Keratinocyte (primary cell): Measurements from ENCODE around the gene PCBP1. TPM values are rescaled to one million over a fixed set of nuclear protein-coding genes. Genes with fewer than 3 reads are reported as not detected.

Source experiments
- DNase-seq: peaks from one replicate; pipeline ENCODE4 v3.0.0-alpha.2; 2011; ENCODE audit warnings: low read depth, missing footprints, low spot score
- FAIRE-seq: peaks from 2 replicates; lab custom pipeline; 2011; peaks lifted over from hg19 to GRCh38; lab: Jason Lieb, UNC
- H2AFZ ChIP-seq: 2 replicates; pipeline ENCODE4 v1.6.0; 2012; ENCODE audit warnings: low read length, control low read depth, inconsistent platforms; ENCODE audit not compliant: control insufficient read depth
- H3K27ac ChIP-seq: 2 replicates; pipeline ENCODE4 v1.5.1; 2011; ENCODE audit warnings: low read length; ENCODE audit not compliant: control insufficient read depth, insufficient read depth
- H3K27me3 ChIP-seq: 3 replicates; pipeline ENCODE4 v1.6.0; 2011; ENCODE audit warnings: low read length; ENCODE audit not compliant: control insufficient read depth, insufficient read depth; ENCODE audit errors: extremely low read depth
- H3K36me3 ChIP-seq, 2 experiments: 2 replicates in 1 of 2; 3 replicates in 1 of 2; pipeline ENCODE4 v1.5.1; 2011; ENCODE audit warnings: low read length in 2 of 2, mild to moderate bottlenecking in 1 of 2; ENCODE audit not compliant: control insufficient read depth in 2 of 2, insufficient read depth in 2 of 2; ENCODE audit errors: extremely low read depth in 1 of 2
- H3K4me1 ChIP-seq: 3 replicates; pipeline ENCODE4 v1.5.1; 2011; ENCODE audit warnings: low read length; ENCODE audit not compliant: control insufficient read depth, insufficient read depth; ENCODE audit errors: extremely low read depth
- H3K4me2 ChIP-seq: 3 replicates; pipeline ENCODE4 v1.6.0; 2011; ENCODE audit warnings: low read depth, low read length; ENCODE audit not compliant: control insufficient read depth, insufficient read depth; ENCODE audit errors: extremely low read depth
- H3K4me3 ChIP-seq, 3 experiments: fragments of 200-600 bp in 1 of 3; sonication (generic) in 1 of 3; 2 replicates in 2 of 3; 3 replicates in 1 of 3; pipeline ENCODE4 v1.5.1; 2011 to 2016; ENCODE audit warnings: low read length in 3 of 3, mild to moderate bottlenecking in 3 of 3, control low read depth in 2 of 3, inconsistent platforms in 1 of 3, low read depth in 1 of 3, mixed read lengths in 1 of 3, mixed run types in 1 of 3, moderate library complexity in 1 of 3; ENCODE audit not compliant: control insufficient read depth in 2 of 3, insufficient read depth in 2 of 3; ENCODE audit errors: extremely low read depth in 1 of 3
- H3K79me2 ChIP-seq: 2 replicates; pipeline ENCODE4 v1.6.0; 2012; ENCODE audit warnings: low read length; ENCODE audit not compliant: control insufficient read depth, insufficient read depth
- H3K9ac ChIP-seq: 3 replicates; pipeline ENCODE4 v1.6.0; 2011; ENCODE audit warnings: low read length; ENCODE audit not compliant: control insufficient read depth, insufficient read depth; ENCODE audit errors: extremely low read depth
- H3K9me1 ChIP-seq: 3 replicates; pipeline ENCODE4 v1.6.0; 2011; ENCODE audit warnings: low read length; ENCODE audit not compliant: control insufficient read depth, insufficient read depth; ENCODE audit errors: extremely low read depth
- H3K9me3 ChIP-seq: 2 replicates; pipeline ENCODE4 v1.5.1; 2012; ENCODE audit warnings: low read depth, low read length; ENCODE audit not compliant: control insufficient read depth
- H4K20me1 ChIP-seq: 3 replicates; pipeline ENCODE4 v1.6.0; 2011; ENCODE audit warnings: low read length; ENCODE audit not compliant: control insufficient read depth, insufficient read depth; ENCODE audit errors: extremely low read depth
- EZH2 ChIP-seq: IDR thresholded peaks from one replicate; pipeline ENCODE4 v1.6.1; 2012; ENCODE audit warnings: inconsistent platforms, mild to moderate bottlenecking, low read length, moderate library complexity
- dilution Hi-C: fragments of 300-500 bp; cut with MboI; formaldehyde crosslinking; loops from one replicate; pipeline ENCODE4 v1.7.0; 2020; ENCODE audit warnings: low sequenced_read_pairs; ENCODE audit not compliant: extremely low pct_ligation_motif_present
- polyA plus RNA-seq, 5 experiments: library from polyadenylated mRNA; depleted of rRNA in 3 of 5; stranded (reverse) in 3 of 5; stranded (forward) in 1 of 5; unstranded in 1 of 5; fragments of >200 nt; gene quantifications; 1 replicate in 1 of 5; 2 replicates in 3 of 5; 3 replicates in 1 of 5; pipeline versions ENCODE4 v1.2.1 to v1.2.3, GENCODE V29; 2011 to 2012; ENCODE audit warnings: missing spikeins in 2 of 5, low read depth in 1 of 5, low replicate concordance in 1 of 5
- TF ChIP-seq, protein P1 (sequence below), 3 experiments: IDR thresholded peaks in 1 of 3; conservative IDR thresholded peaks in 1 of 3; optimal IDR thresholded peaks in 1 of 3; 2 replicates in 2 of 3; 3 replicates in 1 of 3; pipeline versions ENCODE3 to v1.5.1; 2011; ENCODE audit warnings: low read length in 3 of 3, mild to moderate bottlenecking in 3 of 3, moderate library complexity in 2 of 3, control low read depth in 1 of 3, inconsistent platforms in 1 of 3; ENCODE audit not compliant: insufficient read depth in 2 of 3; ENCODE audit errors: extremely low read depth in 1 of 3

Gene PCBP1
- polyA plus RNA-seq, 1 donor (not counting 4 experiments of a cell fraction or from before 2014, with no cell fraction given): 86.8 TPM

DNA sequence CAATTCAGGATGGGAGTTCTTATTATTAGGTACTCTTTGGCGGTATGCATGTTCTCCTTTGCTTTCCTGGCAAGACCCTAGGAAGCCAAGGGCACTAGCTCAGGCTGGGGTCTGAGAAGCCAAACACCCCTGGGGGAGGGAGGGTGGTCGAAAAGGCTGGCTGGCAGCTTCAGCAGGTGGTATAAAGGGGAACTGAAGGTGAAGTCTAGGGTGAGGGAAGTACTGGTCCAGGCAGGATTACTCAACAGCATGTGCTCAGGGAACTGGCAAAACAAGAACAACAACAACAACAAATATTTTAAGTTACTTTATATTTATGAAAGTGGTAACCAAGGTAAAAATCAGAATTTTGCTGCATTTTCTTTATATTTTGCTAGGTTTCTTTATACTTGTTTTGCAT lies 40.7 kb upstream of the PCBP1 start:
- no peaks in the 10 kb centered on the region for H3K79me2 ChIP-seq
- FAIRE-seq: no peak
- H3K4me1 ChIP-seq: peaks cover 13% of the 10 kb centered on the region
- H3K9me1 ChIP-seq: peaks cover 2% of the 10 kb centered on the region
- TF ChIP-seq, protein P1, sequence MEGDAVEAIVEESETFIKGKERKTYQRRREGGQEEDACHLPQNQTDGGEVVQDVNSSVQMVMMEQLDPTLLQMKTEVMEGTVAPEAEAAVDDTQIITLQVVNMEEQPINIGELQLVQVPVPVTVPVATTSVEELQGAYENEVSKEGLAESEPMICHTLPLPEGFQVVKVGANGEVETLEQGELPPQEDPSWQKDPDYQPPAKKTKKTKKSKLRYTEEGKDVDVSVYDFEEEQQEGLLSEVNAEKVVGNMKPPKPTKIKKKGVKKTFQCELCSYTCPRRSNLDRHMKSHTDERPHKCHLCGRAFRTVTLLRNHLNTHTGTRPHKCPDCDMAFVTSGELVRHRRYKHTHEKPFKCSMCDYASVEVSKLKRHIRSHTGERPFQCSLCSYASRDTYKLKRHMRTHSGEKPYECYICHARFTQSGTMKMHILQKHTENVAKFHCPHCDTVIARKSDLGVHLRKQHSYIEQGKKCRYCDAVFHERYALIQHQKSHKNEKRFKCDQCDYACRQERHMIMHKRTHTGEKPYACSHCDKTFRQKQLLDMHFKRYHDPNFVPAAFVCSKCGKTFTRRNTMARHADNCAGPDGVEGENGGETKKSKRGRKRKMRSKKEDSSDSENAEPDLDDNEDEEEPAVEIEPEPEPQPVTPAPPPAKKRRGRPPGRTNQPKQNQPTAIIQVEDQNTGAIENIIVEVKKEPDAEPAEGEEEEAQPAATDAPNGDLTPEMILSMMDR (optimal IDR thresholded peaks at IDR 0.05 in 1 of 3, IDR thresholded peaks at IDR 0.05 in 1 of 3, conservative IDR thresholded peaks at IDR 0.05 in 1 of 3; ENCODE audit: extremely low read depth in 1 of 3, insufficient read depth in 2 of 3, low read length in 3 of 3): no peak
- TF ChIP-seq EZH2: no peak
- H3K4me2 ChIP-seq: no peak overlapping the region
- dilution Hi-C loops: no loop called here
- no peak overlapping the region for H3K4me3 ChIP-seq
- no peak overlapping the region for H2AFZ ChIP-seq
- H3K27ac ChIP-seq: no peak overlapping the region
- H3K36me3 ChIP-seq: peaks cover 0 to 7% of the 10 kb centered on the region in 2 experiments
- H3K9me3 ChIP-seq: no peaks in the 10 kb centered on the region
- no peak for DNase-seq
- no peaks in the 10 kb centered on the region for H3K27me3 ChIP-seq
- no peaks in the 10 kb centered on the region for H4K20me1 ChIP-seq
- no peak overlapping the region for H3K9ac ChIP-seq

DNA sequence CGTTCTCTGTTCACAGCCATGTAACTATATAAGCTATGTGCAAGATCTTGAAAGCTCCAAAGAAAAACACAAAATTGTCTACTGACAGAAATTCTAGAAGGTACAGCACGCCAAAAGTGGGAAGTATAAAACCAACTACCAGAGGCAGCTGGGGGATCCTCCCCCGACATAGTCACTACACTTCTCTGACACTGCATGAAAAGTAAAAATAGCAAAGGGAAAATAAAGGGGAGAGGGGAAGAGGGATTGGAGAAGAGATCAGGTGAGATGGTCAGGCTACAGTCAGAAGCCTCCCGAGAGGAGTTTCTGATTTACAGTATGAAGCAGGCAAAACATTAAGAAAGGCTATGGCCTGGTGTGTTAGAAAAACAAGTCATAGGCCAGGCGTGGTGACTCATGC lies 39.8 kb upstream of the PCBP1 start:
- Histone ChIP-seq H3K27me3 (no peaks in the 10 kb centered on the region), H4K20me1 (no peaks in the 10 kb centered on the region), H3K9ac (no peak overlapping the region), H3K9me1 (peaks cover 2% of the 10 kb centered on the region), H3K4me2 (no peak overlapping the region), H2AFZ (no peak overlapping the region), H3K27ac (no peak overlapping the region), H3K9me3 (no peaks in the 10 kb centered on the region), H3K79me2 (no peaks in the 10 kb centered on the region), H3K4me1 (peaks cover 11% of the 10 kb centered on the region), H3K36me3 (peaks cover 0 to 7% of the 10 kb centered on the region in 2 experiments), H3K4me3 (no peak overlapping the region)
- DNase-seq (no peak), FAIRE-seq (no peak)
- no peak for TF ChIP-seq EZH2
- TF ChIP-seq, protein P1 (optimal IDR thresholded peaks at IDR 0.05 in 1 of 3, IDR thresholded peaks at IDR 0.05 in 1 of 3, conservative IDR thresholded peaks at IDR 0.05 in 1 of 3; ENCODE audit: extremely low read depth in 1 of 3, insufficient read depth in 2 of 3, low read length in 3 of 3): no peak
- dilution Hi-C loops: no loop called here
